GM12878 (cell line): ENCODE data around the gene ARHGAP15. TPM values are rescaled to one million over a fixed set of nuclear protein-coding genes. Genes with fewer than 3 reads are reported as not detected.

Experiments used
- ATAC-seq: fragments of 200-7000 bp; cut with Tn5 transposase; 3 replicates; pipeline ENCODE4 v1.9.1; 2020; ENCODE audit warnings: mild to moderate bottlenecking, moderate library complexity
- BruUV-seq: library from RNA; stranded (reverse); fragments of 400-500 nt; replicated peaks from 2 replicates; lab custom pipeline; 2021; lab: Mats Ljungman, UMichigan
- CTCF ChIA-PET: fragments of 300-600 bp; sonication (Branson Sonifier 250); formaldehyde crosslinking; extraction: SDS; loops from one replicate; lab custom pipeline; 2021; ENCODE audit warnings: inconsistent platforms; lab: Yijun Ruan, JAX
- POLR2A ChIA-PET: fragments of 350-600 bp; formaldehyde crosslinking; extraction: SDS; loops from one replicate; lab custom pipeline; 2021; ENCODE audit warnings: inconsistent platforms; lab: Charles Lee
- RAD21 ChIA-PET: fragments of 300-600 bp; sonication (Branson Sonifier 250); formaldehyde crosslinking; loops from one replicate; lab custom pipeline; 2023; ENCODE audit warnings: antibody characterized with exemption; ENCODE audit not compliant: unreplicated experiment; lab: Charles Lee
- SMC1A ChIA-PET: fragments of 300-600 bp; sonication (Branson Sonifier 250); formaldehyde crosslinking; loops from one replicate; lab custom pipeline; 2023; ENCODE audit not compliant: unreplicated experiment, uncharacterized antibody; lab: Charles Lee
- DNase-seq: peaks from one replicate; pipeline ENCODE4 v3.0.0-alpha.2; 2011; ENCODE audit warnings: low read depth, low spot score
- FAIRE-seq: peaks from 3 replicates; lab custom pipeline; 2011; peaks lifted over from hg19 to GRCh38; lab: Jason Lieb, UNC
- H2AFZ ChIP-seq: 2 replicates; pipeline ENCODE4 v1.6.0; 2011; ENCODE audit warnings: low read depth, low read length, control low read depth; ENCODE audit not compliant: control insufficient read depth
- H3K27ac ChIP-seq: 2 replicates; pipeline ENCODE4 v1.5.1; 2011; ENCODE audit warnings: control low read depth; ENCODE audit not compliant: control insufficient read depth, insufficient read depth
- H3K27me3 ChIP-seq, 2 experiments: replicated peaks in 1 of 2; 2 replicates each; pipeline versions ENCODE4 v1.6.0 to v1.6.1; 2011; ENCODE audit warnings: low read length in 1 of 2; ENCODE audit not compliant: control insufficient read depth in 2 of 2, insufficient read depth in 2 of 2
- H3K36me3 ChIP-seq, 2 experiments: 2 replicates each; pipeline ENCODE4 v1.5.1; 2011; ENCODE audit warnings: low read length in 1 of 2; ENCODE audit not compliant: control insufficient read depth in 2 of 2, insufficient read depth in 2 of 2
- H3K4me1 ChIP-seq: 2 replicates; pipeline ENCODE4 v1.6.1; 2011; ENCODE audit warnings: mild to moderate bottlenecking, low read length, moderate library complexity, mixed read lengths; ENCODE audit not compliant: control insufficient read depth, insufficient read depth
- H3K4me2 ChIP-seq: 2 replicates; pipeline ENCODE4 v1.6.0; 2011; ENCODE audit warnings: control low read depth; ENCODE audit not compliant: control insufficient read depth, insufficient read depth
- H3K4me3 ChIP-seq: fragments of 200-600 bp; sonication (generic); 2 replicates; pipeline ENCODE4 v1.5.1; 2016
- H3K79me2 ChIP-seq: 2 replicates; pipeline ENCODE4 v1.6.0; 2011; ENCODE audit warnings: low read length; ENCODE audit not compliant: control insufficient read depth, insufficient read depth
- H3K9ac ChIP-seq: 2 replicates; pipeline ENCODE4 v1.8.0; 2011; ENCODE audit warnings: low read length, control low read depth, mixed read lengths; ENCODE audit not compliant: control insufficient read depth, insufficient read depth
- H3K9me3 ChIP-seq: replicated peaks from 3 replicates; pipeline ENCODE4 v1.5.1; 2011; ENCODE audit warnings: mild to moderate bottlenecking, low read length; ENCODE audit not compliant: control insufficient read depth, insufficient read depth
- H4K20me1 ChIP-seq: 2 replicates; pipeline ENCODE4 v1.6.0; 2011; ENCODE audit not compliant: control insufficient read depth, insufficient read depth
- BCL11A ChIP-seq: IDR thresholded peaks from 2 replicates; pipeline ENCODE4 v1.6.1; 2011; ENCODE audit warnings: low read depth, low read length
- EGR1 ChIP-seq, 2 experiments: IDR thresholded peaks; 1 replicate in 1 of 2; 2 replicates in 1 of 2; pipeline ENCODE4 v1.6.1; 2011 to 2012; ENCODE audit warnings: low read depth in 2 of 2, low read length in 2 of 2, borderline replicate concordance in 1 of 2, mild to moderate bottlenecking in 1 of 2, moderate library complexity in 1 of 2
- ETV6 ChIP-seq, 2 experiments: fragments of 450-650 bp in 1 of 2; IDR thresholded peaks in 1 of 2; conservative IDR thresholded peaks in 1 of 2; 2 replicates each; pipeline ENCODE4 v1.6.1; 2014; ENCODE audit warnings: antibody characterized with exemption in 1 of 2, borderline replicate concordance in 1 of 2, low read depth in 1 of 2, mild to moderate bottlenecking in 1 of 2, moderate library complexity in 1 of 2
- KLF5 ChIP-seq: fragments of 450-650 bp; IDR thresholded peaks from 2 replicates; pipeline ENCODE4 v1.6.1; 2014; ENCODE audit warnings: mild to moderate bottlenecking; ENCODE audit not compliant: partially characterized antibody
- NFYB ChIP-seq: IDR thresholded peaks from 2 replicates; pipeline ENCODE4 v1.6.1; 2011; ENCODE audit warnings: low read depth, mild to moderate bottlenecking, low read length, improper control_type of control experiment, moderate library complexity; ENCODE audit not compliant: insufficient read depth
- NR2C2 ChIP-seq: IDR thresholded peaks from 2 replicates; pipeline ENCODE4 v1.6.1; 2011; ENCODE audit warnings: borderline replicate concordance, low read depth; ENCODE audit not compliant: control insufficient read depth, insufficient read length
- SPI1 ChIP-seq: IDR thresholded peaks from 2 replicates; pipeline ENCODE4 v1.6.1; 2011; ENCODE audit warnings: low read depth, mild to moderate bottlenecking, low read length, moderate library complexity, borderline replicate concordance; ENCODE audit not compliant: insufficient read depth
- TAF1 ChIP-seq: IDR thresholded peaks from 2 replicates; pipeline ENCODE4 v1.6.1; 2011; ENCODE audit warnings: mild to moderate bottlenecking, low read depth, low read length, borderline replicate concordance
- USF2 ChIP-seq: IDR thresholded peaks from 2 replicates; pipeline ENCODE4 v1.6.1; 2011; ENCODE audit warnings: low read depth, low read length, improper control_type of control experiment, borderline replicate concordance
- WRNIP1 ChIP-seq: IDR thresholded peaks from 2 replicates; pipeline ENCODE4 v1.6.1; 2011; ENCODE audit warnings: low read depth, low read length, improper control_type of control experiment, borderline replicate concordance
- ZSCAN29 ChIP-seq: fragments of 450-650 bp; IDR thresholded peaks from 2 replicates; pipeline ENCODE4 v1.6.1; 2017; ENCODE audit warnings: mild to moderate bottlenecking, moderate library complexity
- WGBS: methylation state at CpG from one replicate; pipeline ENCODE4 v1.1.6; 2016; ENCODE audit warnings: low lambda C conversion rate; ENCODE audit not compliant: insufficient replicate concordance, insufficient coverage; ENCODE audit errors: missing lambda C conversion rate; 5-methylcytosine and 5-hydroxymethylcytosine counted together
- in situ Hi-C: fragments of 300-500 bp; cut with MboI; formaldehyde crosslinking; loops from 9 replicates; pipeline ENCODE4 v1.14.3; 2018; ENCODE audit warnings: mixed read lengths
- intact Hi-C: fragments of 100-400 bp; cut with micrococcal nuclease; formaldehyde crosslinking; loops from one replicate; pipeline ENCODE4 v1.14.2; 2022; ENCODE audit not compliant: unreplicated experiment
- polyA plus RNA-seq, 11 experiments: library from polyadenylated mRNA; depleted of rRNA in 4 of 11; unstranded in 6 of 11; stranded (reverse) in 5 of 11; fragments of >200 nt; fragmentation: Nextera tagmentation in 4 of 11; fragmentation: Illumina TruSeq in 1 of 11; extraction: Ambion mirVana in 4 of 11; extraction: Trizol in 1 of 11; gene quantifications; 1 replicate in 1 of 11; 2 replicates in 10 of 11; pipeline versions ENCODE4 v1.2.1 to v1.2.3, GENCODE V29; 2011 to 2016; ENCODE audit warnings: inconsistent platforms in 2 of 11, missing spikeins in 2 of 11, low read depth in 1 of 11
- total RNA-seq, 4 experiments: library from RNA; depleted of rRNA in 3 of 4; stranded (reverse); fragments of >200 nt in 3 of 4; fragmentation: Illumina TruSeq in 1 of 4; extraction: Trizol in 1 of 4; gene quantifications; 2 replicates each; pipeline versions ENCODE4 v1.2.1 to v1.2.3, GENCODE V29; 2013 to 2021

The ARHGAP15 gene
- total and polyA plus RNA-seq, 10 of the 15 experiments (the other 5 are each of a cell fraction or from before 2014, with no cell fraction given): 38.0 to 92.6 (median 66.7) TPM

- H3K9ac ChIP-seq: no peak overlapping the region
- no peak overlapping the region for H3K4me3 ChIP-seq
- peaks cover 0 to 6% of the 10 kb centered on the region in 2 experiments; a peak in 1 of 4 replicates for H3K36me3 ChIP-seq
- ATAC-seq (no peak), FAIRE-seq (no peak), DNase-seq (no peak)
- TF ChIP-seq SPI1: no peak
- ChIA-PET POLR2A (no interaction called here), SMC1A (interaction anchor here (0.6 to 1.2 kb wide), 2 partner anchors 9 to 54 kb away, joined by 3 read pairs; no protein-coding TSS in a partner anchor), CTCF (interaction anchor here (0.9 kb wide), 1 partner anchor 10 kb away, joined by 4 read pairs; no protein-coding TSS in a partner anchor), RAD21 (no interaction called here)
- intact Hi-C loops: no loop called here
- 94% methylated on average over 4 of the region's 4 CpGs for WGBS
- no peak overlapping the region for H3K4me2 ChIP-seq
- H4K20me1 ChIP-seq: no peaks in the 10 kb centered on the region
- no peaks in the 10 kb centered on the region for H3K9me3 ChIP-seq
- BruUV-seq: no TSS peak
- no peaks in the 10 kb centered on the region for H3K79me2 ChIP-seq
- no peaks in the 10 kb centered on the region for H3K4me1 ChIP-seq
- in situ Hi-C loops: no loop called here
- no peak overlapping the region for H2AFZ ChIP-seq
- H3K27me3 ChIP-seq: no peaks in the 10 kb centered on the region
- no peak overlapping the region for H3K27ac ChIP-seq
Measured at GRCh38 chr2:143347901-143348414, 218.7 kb downstream of the ARHGAP15 start.

DNA sequence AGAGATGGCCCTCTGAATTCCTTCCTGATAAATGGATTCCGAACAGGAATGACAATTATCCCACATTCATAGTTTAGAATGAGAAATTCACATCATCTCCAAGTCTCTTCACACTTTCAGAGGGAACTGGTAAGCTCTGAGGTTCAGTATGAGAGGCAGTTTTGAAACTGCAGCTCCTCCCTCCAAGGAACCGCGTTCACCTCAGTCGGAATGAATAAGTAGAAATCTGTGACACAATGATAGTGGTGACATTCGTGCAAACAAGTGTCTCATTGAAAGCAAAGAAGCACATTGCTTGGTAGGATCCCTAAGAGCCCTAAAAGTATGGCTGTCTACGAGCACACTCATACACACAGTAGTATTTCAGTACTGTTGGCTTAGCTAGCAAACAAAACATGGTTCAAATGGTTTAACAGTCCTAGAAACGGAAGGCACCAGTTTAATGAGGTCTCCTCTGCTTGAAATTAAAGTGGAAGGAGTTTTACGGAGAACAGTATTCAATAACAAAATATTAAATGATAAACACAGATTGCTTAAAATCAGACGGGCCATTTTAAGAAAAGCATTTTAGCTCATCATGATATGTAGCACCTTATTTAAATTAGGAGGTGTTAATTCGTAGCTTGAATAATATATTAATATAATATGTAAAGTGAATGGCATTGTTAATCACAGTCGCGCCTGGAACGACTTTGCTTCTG lies 225.0 kb downstream of the ARHGAP15 start:
- no peak overlapping the region for H2AFZ ChIP-seq
- TF ChIP-seq EGR1 (IDR thresholded peaks at IDR 0.05; ENCODE audit: borderline replicate concordance in 1 of 2, low read depth in 2 of 2, low read length in 2 of 2) (no peak), NFYB (no peak), ETV6 (conservative IDR thresholded peaks at IDR 0.05 in 1 of 2, IDR thresholded peaks at IDR 0.05 in 1 of 2; ENCODE audit: borderline replicate concordance in 1 of 2, low read depth in 1 of 2) (no peak), USF2 (no peak), TAF1 (no peak), ZSCAN29 (no peak), KLF5 (no peak), BCL11A (no peak), NR2C2 (no peak), WRNIP1 (no peak)
- ATAC-seq (no peak), DNase-seq (no peak), FAIRE-seq (no peak)
- no peaks in the 10 kb centered on the region for H4K20me1 ChIP-seq
- H3K9me3 ChIP-seq: no peaks in the 10 kb centered on the region
- WGBS: 93% methylated on average over 13 of the region's 13 CpGs
- H3K9ac ChIP-seq: no peak overlapping the region
- ChIA-PET SMC1A (no interaction called here), CTCF (no interaction called here), RAD21 (no interaction called here), POLR2A (no interaction called here)
- in situ Hi-C loops: no loop called here
- no peak overlapping the region for H3K27ac ChIP-seq
- no peaks in the 10 kb centered on the region for H3K36me3 ChIP-seq
- H3K4me3 ChIP-seq: no peak overlapping the region
- H3K79me2 ChIP-seq: no peaks in the 10 kb centered on the region
- intact Hi-C loops: no loop called here
- no peaks in the 10 kb centered on the region for H3K27me3 ChIP-seq
- H3K4me1 ChIP-seq: no peaks in the 10 kb centered on the region
- BruUV-seq: no TSS peak
- no peak overlapping the region for H3K4me2 ChIP-seq
